ENCODE measurements around the gene COL23A1. TPM values are rescaled to one million over a fixed set of nuclear protein-coding genes. Genes with fewer than 3 reads are reported as not detected.

Gene COL23A1
- total RNA-seq, 1 experiment from 2014 or later = 18.0 TPM

GRCh38 chr5:178341851-178342140 is 248.4 kb downstream of the COL23A1 start:
- no peak overlapping the region for H3K4me3 ChIP-seq (ENCODE audit: insufficient read depth, low read depth, low read length)
- H3K27me3 ChIP-seq (ENCODE audit: control insufficient read depth, insufficient read depth, low read length) = no peaks in the 10 kb centered on the region
- no peaks in the 10 kb centered on the region for H3K36me3 ChIP-seq (replicated peaks; ENCODE audit: control insufficient read depth, insufficient read depth, low read length)
- no peak for DNase-seq

DNA sequence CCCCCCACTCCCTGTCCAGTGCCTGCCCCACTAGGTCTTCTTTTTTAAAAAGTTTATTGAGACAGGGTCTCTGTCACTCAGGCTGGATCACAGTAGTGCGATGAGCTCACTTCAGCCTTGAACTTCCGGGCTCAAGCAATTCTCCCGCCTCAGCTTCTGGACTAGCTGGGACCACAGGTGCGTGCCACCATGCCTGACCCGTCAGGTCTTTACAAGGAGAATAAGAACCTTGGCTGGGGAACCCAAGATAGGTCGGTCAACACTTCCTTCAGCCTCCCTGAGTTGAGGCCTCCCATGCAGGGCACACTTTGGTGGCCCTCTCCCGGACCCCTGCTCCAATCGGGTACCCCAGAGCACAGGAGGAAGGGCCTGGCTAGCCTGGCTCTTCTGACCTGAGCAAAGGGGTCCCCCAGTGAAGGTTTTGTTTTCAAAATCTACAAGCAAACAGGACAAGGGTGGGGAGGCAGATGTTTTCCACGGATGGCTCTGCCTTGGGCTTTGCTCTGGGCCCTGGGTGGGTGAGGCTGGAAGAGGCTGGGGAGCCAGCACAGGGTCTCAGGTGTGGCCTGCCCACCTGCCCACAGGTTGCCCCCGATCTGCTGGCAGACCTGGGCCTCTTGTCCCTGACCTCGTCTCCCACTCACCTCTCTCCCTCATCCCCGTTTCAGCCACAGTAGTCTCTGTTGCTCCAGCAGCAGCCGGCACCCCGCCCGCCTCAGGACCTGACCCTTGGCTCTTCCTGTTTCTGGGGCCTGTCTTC is 248.9 kb downstream of the COL23A1 start:
- Histone ChIP-seq H3K27me3 (ENCODE audit: control insufficient read depth, insufficient read depth, low read length) (no peaks in the 10 kb centered on the region), H3K36me3 (replicated peaks; ENCODE audit: control insufficient read depth, insufficient read depth, low read length) (no peaks in the 10 kb centered on the region), H3K4me3 (ENCODE audit: insufficient read depth, low read depth, low read length) (no peak overlapping the region)
- no peak for DNase-seq

DNA sequence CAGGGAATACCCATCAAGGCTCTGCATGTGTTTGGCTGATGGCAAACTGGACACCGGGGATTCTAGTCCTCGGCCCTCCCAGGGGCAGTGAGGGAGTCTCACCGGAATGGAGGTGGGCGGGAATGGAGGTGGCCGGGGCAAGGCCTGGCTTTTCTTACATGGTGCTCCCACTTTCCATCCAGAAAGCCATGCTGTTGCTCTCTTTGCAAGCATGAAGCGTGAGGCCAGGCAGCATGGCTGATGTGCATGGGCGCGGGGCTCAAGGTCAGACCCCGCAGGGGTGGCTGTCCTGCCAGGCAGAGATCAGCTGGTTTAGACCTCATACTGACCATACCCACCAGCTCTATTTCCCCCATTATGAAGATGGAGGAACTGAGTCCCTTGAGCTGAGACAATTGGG is 249.6 kb downstream of the COL23A1 start:
- no peaks in the 10 kb centered on the region for H3K36me3 ChIP-seq (replicated peaks; ENCODE audit: control insufficient read depth, insufficient read depth, low read length)
- no peaks in the 10 kb centered on the region for H3K27me3 ChIP-seq (ENCODE audit: control insufficient read depth, insufficient read depth, low read length)
- no peak overlapping the region for H3K4me3 ChIP-seq (ENCODE audit: insufficient read depth, low read depth, low read length)
- no peak for DNase-seq

- H3K27me3 ChIP-seq (ENCODE audit: control insufficient read depth, insufficient read depth, low read length) = no peaks in the 10 kb centered on the region
- no peak for DNase-seq
- H3K36me3 ChIP-seq (replicated peaks; ENCODE audit: control insufficient read depth, insufficient read depth, low read length) = no peaks in the 10 kb centered on the region
- no peak overlapping the region for H3K4me3 ChIP-seq (ENCODE audit: insufficient read depth, low read depth, low read length)
Measured at GRCh38 chr5:178340187-178340586, 250.0 kb downstream of the COL23A1 start.

GRCh38 chr5:178339272-178339671 is 250.9 kb downstream of the COL23A1 start:
- no peak for DNase-seq
- no peaks in the 10 kb centered on the region for H3K27me3 ChIP-seq (ENCODE audit: control insufficient read depth, insufficient read depth, low read length)
- no peaks in the 10 kb centered on the region for H3K36me3 ChIP-seq (replicated peaks; ENCODE audit: control insufficient read depth, insufficient read depth, low read length)
- H3K4me3 ChIP-seq (ENCODE audit: insufficient read depth, low read depth, low read length) = no peak overlapping the region

DNA sequence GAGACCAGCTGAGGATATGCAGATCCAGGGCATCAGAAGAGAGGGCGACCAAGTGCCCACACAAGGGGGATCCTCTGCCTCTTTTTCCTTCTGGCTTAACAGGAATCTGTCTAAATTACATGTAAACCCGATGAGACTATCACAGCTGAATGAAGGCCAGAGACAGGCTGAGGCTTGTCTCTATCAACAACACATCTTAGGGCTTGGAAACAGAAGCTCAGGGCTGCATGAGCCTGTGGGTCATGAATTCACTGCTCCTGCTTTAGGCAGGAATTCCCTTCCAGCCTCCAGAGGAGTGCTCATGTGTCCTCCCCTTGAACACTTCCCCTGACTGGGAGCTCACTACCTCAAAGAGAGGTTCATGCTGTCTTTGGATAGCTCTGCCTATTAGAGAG is 251.4 kb downstream of the COL23A1 start:
- Histone ChIP-seq H3K36me3 (replicated peaks; ENCODE audit: control insufficient read depth, insufficient read depth, low read length) (no peaks in the 10 kb centered on the region), H3K27me3 (ENCODE audit: control insufficient read depth, insufficient read depth, low read length) (no peaks in the 10 kb centered on the region), H3K4me3 (ENCODE audit: insufficient read depth, low read depth, low read length) (no peak overlapping the region)
- no peak for DNase-seq

DNA sequence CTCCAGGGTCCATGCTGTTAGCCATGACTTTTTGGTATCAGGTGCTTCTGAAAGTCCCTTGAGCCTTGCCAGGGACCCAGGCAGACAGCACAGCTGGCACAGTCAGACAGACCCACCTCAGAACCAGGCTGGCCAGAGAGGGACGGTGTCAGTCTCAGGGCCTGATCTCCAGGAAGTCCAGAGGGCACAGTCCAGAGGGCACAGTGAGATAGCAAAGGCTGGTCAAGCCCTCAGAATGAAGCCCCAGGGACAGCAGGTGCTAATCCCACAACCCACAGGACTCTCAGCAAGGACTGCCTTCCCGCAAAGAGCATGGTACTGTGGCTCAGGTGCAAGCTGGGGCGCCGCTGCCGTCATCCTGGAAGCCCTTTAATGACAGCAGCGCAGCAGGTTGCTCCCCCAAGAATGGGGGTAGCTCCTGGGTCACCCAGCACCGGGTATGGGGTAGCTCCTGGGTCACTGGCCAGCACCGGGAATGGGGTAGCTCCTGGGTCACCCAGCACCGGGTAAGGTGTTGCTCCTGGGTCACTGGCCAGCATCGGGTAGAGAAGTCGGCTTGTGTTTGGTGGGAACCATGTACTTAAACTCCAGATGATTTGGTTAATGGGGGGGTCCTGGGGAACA is 252.0 kb downstream of the COL23A1 start:
- Histone ChIP-seq H3K36me3 (replicated peaks; ENCODE audit: control insufficient read depth, insufficient read depth, low read length) (no peaks in the 10 kb centered on the region), H3K27me3 (ENCODE audit: control insufficient read depth, insufficient read depth, low read length) (no peaks in the 10 kb centered on the region), H3K4me3 (ENCODE audit: insufficient read depth, low read depth, low read length) (no peak overlapping the region)
- DNase-seq = no peak

DNA sequence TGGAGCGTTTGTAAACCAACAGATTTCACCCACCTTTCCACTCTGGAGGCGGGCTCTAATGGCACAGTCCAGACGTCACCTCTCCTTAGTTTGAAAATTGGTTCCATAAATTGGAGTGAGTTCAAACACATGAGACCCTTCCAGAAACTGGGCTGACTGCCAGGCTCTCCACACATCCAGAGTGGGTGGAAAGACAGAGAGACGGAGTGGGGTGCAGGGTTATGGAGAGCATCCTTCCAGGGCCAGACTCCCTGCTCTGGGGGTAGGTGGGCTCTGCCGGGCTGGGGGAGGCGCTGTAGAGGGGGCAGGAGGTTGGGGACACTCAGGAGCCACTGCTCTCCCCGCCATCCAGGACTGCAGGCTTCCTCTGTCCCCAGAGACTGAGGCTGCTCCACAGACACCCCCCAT is 252.9 kb downstream of the COL23A1 start:
- Histone ChIP-seq H3K4me3 (ENCODE audit: insufficient read depth, low read depth, low read length) (no peak overlapping the region), H3K36me3 (replicated peaks; ENCODE audit: control insufficient read depth, insufficient read depth, low read length) (no peaks in the 10 kb centered on the region), H3K27me3 (ENCODE audit: control insufficient read depth, insufficient read depth, low read length) (no peaks in the 10 kb centered on the region)
- peak; percentile 57 for DNase-seq

DNA sequence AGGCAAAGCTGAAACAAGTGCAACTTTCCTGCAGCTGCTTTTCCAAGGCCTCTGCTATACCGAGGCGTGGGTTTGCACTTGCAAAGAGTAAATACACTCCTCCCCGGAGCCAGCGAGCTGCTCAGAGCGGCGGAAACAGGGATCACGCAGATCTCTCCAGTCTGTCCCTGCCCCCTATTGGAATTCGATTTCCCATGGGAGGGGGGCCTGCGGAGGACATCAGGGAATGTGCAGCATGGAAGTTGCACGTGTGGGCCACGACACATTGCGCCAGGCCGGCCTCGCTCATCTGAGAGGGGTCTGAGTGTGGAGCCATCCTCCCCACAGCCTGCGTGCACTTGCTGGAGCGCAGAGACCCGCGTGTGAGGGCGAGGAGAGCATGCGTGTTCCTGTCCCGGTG is 253.3 kb downstream of the COL23A1 start:
- peak; percentile 77 for DNase-seq
- H3K4me3 ChIP-seq (ENCODE audit: insufficient read depth, low read depth, low read length) = no peak overlapping the region

DNA sequence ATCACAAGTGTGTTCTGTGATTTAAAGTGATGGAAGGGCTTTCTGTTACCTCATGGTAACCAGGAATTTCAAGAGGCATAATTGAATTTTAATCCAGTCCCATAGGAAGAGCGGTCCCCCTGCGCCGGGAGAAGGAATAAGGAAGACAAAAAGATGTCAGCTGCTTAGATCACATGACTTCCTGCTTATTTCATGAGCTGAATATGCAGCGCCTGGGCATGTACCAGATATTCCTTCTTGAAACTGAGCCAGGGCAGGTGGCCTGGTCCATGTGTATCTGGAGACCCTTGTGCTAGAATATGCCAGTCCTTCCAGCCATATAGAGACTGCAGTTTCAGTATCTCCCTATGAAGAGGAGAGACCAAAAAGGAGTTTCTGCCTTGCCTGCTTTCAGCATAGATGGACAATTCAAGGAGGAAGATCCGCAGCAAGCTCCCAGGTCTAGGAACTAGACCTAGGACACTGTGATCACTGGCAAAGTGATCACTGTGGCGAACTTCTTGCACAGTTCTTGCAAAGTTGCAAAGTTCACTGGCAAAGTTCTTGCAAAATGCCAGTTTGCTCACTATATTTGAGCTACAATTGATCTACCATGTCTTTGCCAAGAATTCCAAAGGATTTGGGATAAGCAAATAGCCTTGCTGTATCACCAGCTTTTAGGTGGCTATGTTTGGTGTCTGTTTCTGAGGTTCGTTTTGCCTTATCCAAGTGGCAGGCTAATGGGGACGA is 254.7 kb downstream of the COL23A1 start:
- H3K27me3 ChIP-seq (ENCODE audit: control insufficient read depth, insufficient read depth, low read length) = no peaks in the 10 kb centered on the region
- H3K4me3 ChIP-seq (ENCODE audit: insufficient read depth, low read depth, low read length) = no peak overlapping the region
- no peaks in the 10 kb centered on the region for H3K36me3 ChIP-seq (replicated peaks; ENCODE audit: control insufficient read depth, insufficient read depth, low read length)
- no peak for DNase-seq

More for the DNA sequence above, 253.3 kb downstream of the COL23A1 start:
- no peaks in the 10 kb centered on the region for H3K36me3 ChIP-seq (replicated peaks; ENCODE audit: control insufficient read depth, insufficient read depth, low read length)
- no peaks in the 10 kb centered on the region for H3K27me3 ChIP-seq (ENCODE audit: control insufficient read depth, insufficient read depth, low read length)

DNA sequence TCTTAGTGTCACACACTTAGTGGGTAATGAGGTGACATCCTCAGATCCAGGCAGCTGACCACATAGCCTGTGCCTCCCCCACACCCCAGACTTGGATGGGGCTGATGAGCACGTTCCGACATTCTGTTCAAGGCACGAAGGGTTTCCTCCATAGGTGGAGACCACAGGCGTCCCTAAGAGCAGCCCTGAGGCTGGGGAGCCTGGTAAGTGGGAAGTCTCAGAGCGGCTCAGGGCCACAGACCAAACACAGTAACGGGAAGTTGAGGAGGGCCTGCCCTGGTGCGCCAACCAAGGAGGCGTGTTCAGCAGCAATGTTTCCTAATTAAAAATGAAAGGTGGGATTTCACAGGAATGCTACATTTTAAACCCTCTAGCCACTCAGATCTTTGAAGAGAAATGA is 255.3 kb downstream of the COL23A1 start:
- no peak for DNase-seq
- Histone ChIP-seq H3K4me3 (ENCODE audit: insufficient read depth, low read depth, low read length) (no peak overlapping the region), H3K36me3 (replicated peaks; ENCODE audit: control insufficient read depth, insufficient read depth, low read length) (no peaks in the 10 kb centered on the region), H3K27me3 (ENCODE audit: control insufficient read depth, insufficient read depth, low read length) (no peaks in the 10 kb centered on the region)

GRCh38 chr5:178333821-178334481 is 256.2 kb downstream of the COL23A1 start:
- Histone ChIP-seq H3K4me3 (ENCODE audit: insufficient read depth, low read depth, low read length) (no peak overlapping the region), H3K27me3 (ENCODE audit: control insufficient read depth, insufficient read depth, low read length) (no peaks in the 10 kb centered on the region), H3K36me3 (replicated peaks; ENCODE audit: control insufficient read depth, insufficient read depth, low read length) (no peaks in the 10 kb centered on the region)
- no peak for DNase-seq

DNA sequence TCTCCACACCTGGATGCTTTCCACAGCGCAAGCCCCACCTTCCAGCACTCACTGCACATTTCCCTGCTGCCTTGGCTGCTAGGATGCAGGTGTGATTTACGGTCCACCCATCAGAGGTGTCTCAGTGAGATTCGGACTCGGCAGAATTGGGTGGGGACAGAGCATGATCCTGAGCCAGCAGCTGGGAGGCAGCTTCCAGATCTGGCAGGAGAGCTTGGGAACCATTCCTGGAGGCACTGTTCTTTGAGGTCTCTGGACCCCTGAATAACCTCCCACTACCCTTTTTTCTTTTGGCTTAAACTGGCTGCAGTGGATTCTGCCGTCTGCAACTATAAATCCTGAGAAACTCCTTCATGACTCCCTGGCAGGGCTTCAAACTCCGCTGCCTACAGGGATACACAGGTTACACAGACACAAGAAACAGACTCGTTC is 258.0 kb downstream of the COL23A1 start:
- Histone ChIP-seq H3K27me3 (ENCODE audit: control insufficient read depth, insufficient read depth, low read length) (no peaks in the 10 kb centered on the region), H3K4me3 (ENCODE audit: insufficient read depth, low read depth, low read length) (no peak overlapping the region), H3K36me3 (replicated peaks; ENCODE audit: control insufficient read depth, insufficient read depth, low read length) (no peaks in the 10 kb centered on the region)
- no peak for DNase-seq

- no peak for DNase-seq
- no peaks in the 10 kb centered on the region for H3K27me3 ChIP-seq (ENCODE audit: control insufficient read depth, insufficient read depth, low read length)
- H3K4me3 ChIP-seq (ENCODE audit: insufficient read depth, low read depth, low read length) = no peak overlapping the region
- H3K36me3 ChIP-seq (replicated peaks; ENCODE audit: control insufficient read depth, insufficient read depth, low read length) = no peaks in the 10 kb centered on the region
Measured at GRCh38 chr5:178331491-178331996, 258.6 kb downstream of the COL23A1 start.
